Endodermal cell (in vitro differentiated cells): ENCODE data around the gene C1QBP. TPM values are rescaled to one million over a fixed set of nuclear protein-coding genes. Genes with fewer than 3 reads are reported as not detected.

Experiments used
- DNase-seq: peaks from one replicate; pipeline ENCODE4 v3.0.0-alpha.2; 2017
- H3K27ac ChIP-seq: 2 replicates; pipeline ENCODE4 v1.5.1; 2013; ENCODE audit warnings: mild to moderate bottlenecking, low read depth, low read length, moderate library complexity
- H3K27me3 ChIP-seq: 2 replicates; pipeline ENCODE4 v1.6.1; 2013; ENCODE audit warnings: mild to moderate bottlenecking, low read length, moderate library complexity; ENCODE audit not compliant: insufficient read depth, control insufficient read depth, poor library complexity, severe bottlenecking
- H3K36me3 ChIP-seq: 2 replicates; pipeline ENCODE4 v1.7.0; 2013; ENCODE audit warnings: mild to moderate bottlenecking, low read length, moderate library complexity; ENCODE audit not compliant: control insufficient read depth, insufficient read depth
- H3K4me1 ChIP-seq: one replicate; pipeline ENCODE4 v1.7.0; 2013; ENCODE audit warnings: low read length; ENCODE audit not compliant: control insufficient read depth, insufficient read depth
- H3K4me3 ChIP-seq: 2 replicates; pipeline ENCODE4 v1.5.1; 2013; ENCODE audit warnings: mild to moderate bottlenecking, low read length, moderate library complexity
- H3K9ac ChIP-seq: 2 replicates; pipeline ENCODE4 v1.6.1; 2013; ENCODE audit warnings: mild to moderate bottlenecking, low read length, moderate library complexity; ENCODE audit not compliant: poor library complexity, severe bottlenecking; ENCODE audit errors: extremely low read depth
- H3K9me3 ChIP-seq: 2 replicates; pipeline ENCODE4 v1.6.1; 2013; ENCODE audit warnings: mild to moderate bottlenecking, low read length, moderate library complexity; ENCODE audit not compliant: control insufficient read depth
- H3K27ac Mint-ChIP-seq: 2 replicates; pipeline ENCODE4 v1.8.0; 2020; ENCODE audit warnings: mixed read lengths
- H3K27me3 Mint-ChIP-seq: 2 replicates; pipeline ENCODE4 v1.8.0; 2021; ENCODE audit warnings: mild to moderate bottlenecking, mixed read lengths; ENCODE audit not compliant: insufficient read depth
- H3K36me3 Mint-ChIP-seq: 2 replicates; pipeline ENCODE4 v1.8.0; 2020; ENCODE audit warnings: low read depth, mixed read lengths
- H3K4me1 Mint-ChIP-seq: 2 replicates; pipeline ENCODE4 v1.8.0; 2020; ENCODE audit warnings: mixed read lengths
- H3K4me3 Mint-ChIP-seq: 2 replicates; pipeline ENCODE4 v1.8.0; 2020; ENCODE audit warnings: mild to moderate bottlenecking, moderate library complexity, mixed read lengths
- H3K9me3 Mint-ChIP-seq: 2 replicates; pipeline ENCODE4 v1.8.0; 2020; ENCODE audit warnings: mild to moderate bottlenecking, mixed read lengths
- CTCF ChIP-seq: fragments of 200-600 bp; sonication (generic); conservative IDR thresholded peaks from 2 replicates; pipeline ENCODE4 v1.5.0; 2021; ENCODE audit warnings: antibody characterized with exemption, mild to moderate bottlenecking
- WGBS, 2 experiments: methylation state at CpG; one replicate each; pipeline versions ENCODE4 v1.1.5 to v1.1.7; 2013; ENCODE audit warnings: missing lambda C conversion rate in 2 of 2, mixed read lengths in 1 of 2; ENCODE audit not compliant: insufficient coverage in 1 of 2, insufficient read length in 1 of 2; 5-methylcytosine and 5-hydroxymethylcytosine counted together
- total RNA-seq, 2 donors: library from RNA; stranded (reverse); fragmentation: NEBNext Ultra II Directional in 1 of 2; extraction: Animal tissue kit (Norgen Biotek cat#: 25700) in 1 of 2; gene quantifications; 2 replicates in 1 of 2; 3 replicates in 1 of 2; pipeline ENCODE4 v1.2.1, GENCODE V29; 2021

Gene C1QBP
- total RNA-seq, 2 donors from 2014 or later: 213 to 217 TPM

- TF ChIP-seq CTCF: no peak
- Mint-ChIP-seq H3K4me1 (peaks cover 9% of the 10 kb centered on the region), H3K27ac (no peak overlapping the region), H3K36me3 (peaks cover 83% of the 10 kb centered on the region), H3K9me3 (peaks cover 20% of the 10 kb centered on the region), H3K27me3 (no peaks in the 10 kb centered on the region), H3K4me3 (no peak overlapping the region)
- peaks cover 85% of the 10 kb centered on the region for H3K36me3 ChIP-seq
- WGBS, 2 experiments: 90 to 98% methylated on average over 6 of the region's 6 CpGs
- H3K4me3 ChIP-seq: no peak overlapping the region
- H3K4me1 ChIP-seq: no peaks in the 10 kb centered on the region
- peaks cover 17% of the 10 kb centered on the region for H3K9me3 ChIP-seq
- H3K27ac ChIP-seq: no peak overlapping the region
- no peaks in the 10 kb centered on the region for H3K27me3 ChIP-seq
- H3K9ac ChIP-seq: no peak overlapping the region
- DNase-seq: no peak
Observed at GRCh38 chr17:5480962-5481361, 42.0 kb upstream of the C1QBP start.

- H3K27me3 Mint-ChIP-seq: no peaks in the 10 kb centered on the region
- no peak overlapping the region for H3K4me3 Mint-ChIP-seq
- no peak overlapping the region for H3K4me3 ChIP-seq
- TF ChIP-seq CTCF: no peak
- H3K9me3 ChIP-seq: peaks cover 17% of the 10 kb centered on the region
- H3K36me3 Mint-ChIP-seq: peaks cover 92% of the 10 kb centered on the region
- no peaks in the 10 kb centered on the region for H3K4me1 Mint-ChIP-seq
- no peaks in the 10 kb centered on the region for H3K4me1 ChIP-seq
- peaks cover 93% of the 10 kb centered on the region for H3K36me3 ChIP-seq
- no peak for DNase-seq
- no peak overlapping the region for H3K9ac ChIP-seq
- H3K27me3 ChIP-seq: no peaks in the 10 kb centered on the region
- H3K9me3 Mint-ChIP-seq: peaks cover 20% of the 10 kb centered on the region
- no peak overlapping the region for H3K27ac ChIP-seq
- no peak overlapping the region for H3K27ac Mint-ChIP-seq
- 89 to 92% methylated on average over 4 of the region's 4 CpGs for WGBS, 2 experiments
Observed at GRCh38 chr17:5478992-5479391, 40.0 kb upstream of the C1QBP start.

GRCh38 chr17:5473906-5474305 lies 35.0 kb upstream of the C1QBP start:
- Histone ChIP-seq H3K4me1 (no peaks in the 10 kb centered on the region), H3K27me3 (no peaks in the 10 kb centered on the region), H3K27ac (no peak overlapping the region), H3K4me3 (no peak overlapping the region), H3K36me3 (peaks cover 71% of the 10 kb centered on the region), H3K9ac (no peak overlapping the region), H3K9me3 (peaks cover 15% of the 10 kb centered on the region)
- no peak for TF ChIP-seq CTCF
- WGBS, 2 experiments: 93 to 100% methylated on average over 2 of the region's 2 CpGs
- no peak for DNase-seq
- Mint-ChIP-seq H3K27ac (no peak overlapping the region), H3K36me3 (peaks cover 58% of the 10 kb centered on the region), H3K4me3 (no peak overlapping the region), H3K9me3 (peaks cover 19% of the 10 kb centered on the region), H3K27me3 (no peaks in the 10 kb centered on the region), H3K4me1 (no peaks in the 10 kb centered on the region)
